Esophagus squamous epithelium (tissue), 4 donors: ENCODE results near the gene TLK2.

Source experiments
- POLR2A ChIP-seq, 4 donors: fragments of 450-650 bp; IDR thresholded peaks; one replicate each; pipeline ENCODE4 v1.6.1; 2017; ENCODE audit warnings: antibody characterized with exemption in 4 of 4, mild to moderate bottlenecking in 4 of 4, moderate library complexity in 3 of 4
- TF ChIP-seq, protein P1 (sequence below), 6 experiments: fragments of 450-650 bp in 4 of 6; fragments of 200-600 bp in 2 of 6; sonication (generic) in 2 of 6; IDR thresholded peaks; one replicate each; pipeline ENCODE4 v1.5.1; 2016 to 2019; ENCODE audit warnings: antibody characterized with exemption in 6 of 6, mild to moderate bottlenecking in 4 of 6, moderate library complexity in 4 of 6

DNA sequence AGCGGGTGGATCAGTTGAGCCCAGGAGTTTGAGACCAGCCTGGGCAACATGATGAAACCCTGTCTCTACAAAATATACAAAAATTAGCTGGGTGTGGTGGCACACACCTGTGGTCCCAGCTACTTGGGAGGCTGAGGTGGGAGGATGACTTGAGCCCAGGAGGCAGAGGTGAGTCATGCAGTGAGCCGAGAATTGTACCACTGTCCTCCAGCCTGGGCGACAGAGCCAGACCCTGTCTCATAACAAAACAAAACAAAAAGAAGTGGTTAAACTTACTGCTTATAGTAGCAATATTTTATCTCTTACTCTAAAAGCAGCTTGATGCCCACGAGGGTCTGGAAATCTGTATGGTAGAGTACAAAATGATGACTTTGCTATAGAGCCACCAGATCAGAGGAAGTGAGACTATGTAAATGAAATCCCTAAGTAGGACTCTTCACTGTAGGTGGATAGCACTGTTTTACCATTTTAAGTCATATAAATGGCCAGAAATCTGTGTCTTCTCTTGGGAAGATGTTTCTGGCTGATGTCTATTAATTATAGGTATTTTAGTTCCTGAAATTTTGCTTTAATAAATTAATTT is 88.5 kb downstream of the TLK2 start:
- TF ChIP-seq, protein P1, sequence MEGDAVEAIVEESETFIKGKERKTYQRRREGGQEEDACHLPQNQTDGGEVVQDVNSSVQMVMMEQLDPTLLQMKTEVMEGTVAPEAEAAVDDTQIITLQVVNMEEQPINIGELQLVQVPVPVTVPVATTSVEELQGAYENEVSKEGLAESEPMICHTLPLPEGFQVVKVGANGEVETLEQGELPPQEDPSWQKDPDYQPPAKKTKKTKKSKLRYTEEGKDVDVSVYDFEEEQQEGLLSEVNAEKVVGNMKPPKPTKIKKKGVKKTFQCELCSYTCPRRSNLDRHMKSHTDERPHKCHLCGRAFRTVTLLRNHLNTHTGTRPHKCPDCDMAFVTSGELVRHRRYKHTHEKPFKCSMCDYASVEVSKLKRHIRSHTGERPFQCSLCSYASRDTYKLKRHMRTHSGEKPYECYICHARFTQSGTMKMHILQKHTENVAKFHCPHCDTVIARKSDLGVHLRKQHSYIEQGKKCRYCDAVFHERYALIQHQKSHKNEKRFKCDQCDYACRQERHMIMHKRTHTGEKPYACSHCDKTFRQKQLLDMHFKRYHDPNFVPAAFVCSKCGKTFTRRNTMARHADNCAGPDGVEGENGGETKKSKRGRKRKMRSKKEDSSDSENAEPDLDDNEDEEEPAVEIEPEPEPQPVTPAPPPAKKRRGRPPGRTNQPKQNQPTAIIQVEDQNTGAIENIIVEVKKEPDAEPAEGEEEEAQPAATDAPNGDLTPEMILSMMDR (IDR thresholded peaks at IDR 0.05): no peak
- no peak for TF ChIP-seq POLR2A (IDR thresholded peaks at IDR 0.05)
